Adrenal gland (tissue), 5 donors: Measurements from ENCODE around the gene RTN4IP1.

Source experiments
- CTCF ChIP-seq, 6 experiments: fragments of 450-650 bp in 4 of 6; fragments of 200-600 bp in 2 of 6; sonication (generic) in 1 of 6; IDR thresholded peaks; 1 replicate in 5 of 6; 2 replicates in 1 of 6; pipeline versions ENCODE4 v1.5.1 to v1.8.0; 2016 to 2021; ENCODE audit warnings: antibody characterized with exemption in 6 of 6, mild to moderate bottlenecking in 2 of 6, moderate library complexity in 1 of 6
- POLR2A ChIP-seq, 2 donors: fragments of 450-650 bp; IDR thresholded peaks; one replicate each; pipeline ENCODE4 v1.6.1; 2017; ENCODE audit warnings: antibody characterized with exemption in 2 of 2, mild to moderate bottlenecking in 2 of 2, moderate library complexity in 1 of 2
- donor health status: DM: no; HTN: no; CAD: no.

DNA sequence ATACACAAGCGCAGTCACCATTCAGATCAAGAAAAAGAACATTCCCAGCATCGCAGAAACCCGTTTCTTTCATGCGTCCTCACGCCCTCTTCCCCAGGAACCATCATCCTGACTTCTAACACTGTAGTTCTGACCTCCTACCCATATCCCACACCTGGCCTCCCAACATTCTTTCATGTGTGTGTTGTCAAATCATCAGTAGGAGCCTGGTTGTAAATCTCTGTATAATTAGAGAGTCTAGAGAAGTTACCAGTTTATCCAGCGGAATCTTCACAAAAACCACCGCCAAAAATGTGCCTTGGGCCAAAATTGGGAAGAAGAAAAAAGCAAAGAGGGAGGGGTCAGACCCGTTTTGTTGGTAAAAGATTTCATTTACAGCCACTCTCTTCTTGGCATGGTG lies 91.6 kb downstream of the RTN4IP1 start:
- TF ChIP-seq CTCF (IDR thresholded peaks at IDR 0.05) (no peak), POLR2A (IDR thresholded peaks at IDR 0.05) (no peak)
